GM12878 (cell line): ENCODE measurements around the gene MARCHF11. TPM values are rescaled to one million over a fixed set of nuclear protein-coding genes. Genes with fewer than 3 reads are reported as not detected.

ENCODE experiments used
- ATAC-seq: fragments of 200-7000 bp; cut with Tn5 transposase; 3 replicates; pipeline ENCODE4 v1.9.1; 2020; ENCODE audit warnings: mild to moderate bottlenecking, moderate library complexity
- BruUV-seq: library from RNA; stranded (reverse); fragments of 400-500 nt; replicated peaks from 2 replicates; lab custom pipeline; 2021; lab: Mats Ljungman, UMichigan
- CTCF ChIA-PET: fragments of 300-600 bp; sonication (Branson Sonifier 250); formaldehyde crosslinking; extraction: SDS; loops from one replicate; lab custom pipeline; 2021; ENCODE audit warnings: inconsistent platforms; lab: Yijun Ruan, JAX
- POLR2A ChIA-PET: fragments of 350-600 bp; formaldehyde crosslinking; extraction: SDS; loops from one replicate; lab custom pipeline; 2021; ENCODE audit warnings: inconsistent platforms; lab: Charles Lee
- RAD21 ChIA-PET: fragments of 300-600 bp; sonication (Branson Sonifier 250); formaldehyde crosslinking; loops from one replicate; lab custom pipeline; 2023; ENCODE audit warnings: antibody characterized with exemption; ENCODE audit not compliant: unreplicated experiment; lab: Charles Lee
- SMC1A ChIA-PET: fragments of 300-600 bp; sonication (Branson Sonifier 250); formaldehyde crosslinking; loops from one replicate; lab custom pipeline; 2023; ENCODE audit not compliant: unreplicated experiment, uncharacterized antibody; lab: Charles Lee
- DNase-seq: peaks from one replicate; pipeline ENCODE4 v3.0.0-alpha.2; 2011; ENCODE audit warnings: low read depth, low spot score
- FAIRE-seq: peaks from 3 replicates; lab custom pipeline; 2011; peaks lifted over from hg19 to GRCh38; lab: Jason Lieb, UNC
- H2AFZ ChIP-seq: 2 replicates; pipeline ENCODE4 v1.6.0; 2011; ENCODE audit warnings: low read depth, low read length, control low read depth; ENCODE audit not compliant: control insufficient read depth
- H3K27ac ChIP-seq: 2 replicates; pipeline ENCODE4 v1.5.1; 2011; ENCODE audit warnings: control low read depth; ENCODE audit not compliant: control insufficient read depth, insufficient read depth
- H3K27me3 ChIP-seq, 2 experiments: replicated peaks in 1 of 2; 2 replicates each; pipeline versions ENCODE4 v1.6.0 to v1.6.1; 2011; ENCODE audit warnings: low read length in 1 of 2; ENCODE audit not compliant: control insufficient read depth in 2 of 2, insufficient read depth in 2 of 2
- H3K36me3 ChIP-seq, 2 experiments: 2 replicates each; pipeline ENCODE4 v1.5.1; 2011; ENCODE audit warnings: low read length in 1 of 2; ENCODE audit not compliant: control insufficient read depth in 2 of 2, insufficient read depth in 2 of 2
- H3K4me1 ChIP-seq: 2 replicates; pipeline ENCODE4 v1.6.1; 2011; ENCODE audit warnings: mild to moderate bottlenecking, low read length, moderate library complexity, mixed read lengths; ENCODE audit not compliant: control insufficient read depth, insufficient read depth
- H3K4me2 ChIP-seq: 2 replicates; pipeline ENCODE4 v1.6.0; 2011; ENCODE audit warnings: control low read depth; ENCODE audit not compliant: control insufficient read depth, insufficient read depth
- H3K4me3 ChIP-seq: fragments of 200-600 bp; sonication (generic); 2 replicates; pipeline ENCODE4 v1.5.1; 2016
- H3K79me2 ChIP-seq: 2 replicates; pipeline ENCODE4 v1.6.0; 2011; ENCODE audit warnings: low read length; ENCODE audit not compliant: control insufficient read depth, insufficient read depth
- H3K9ac ChIP-seq: 2 replicates; pipeline ENCODE4 v1.8.0; 2011; ENCODE audit warnings: low read length, control low read depth, mixed read lengths; ENCODE audit not compliant: control insufficient read depth, insufficient read depth
- H3K9me3 ChIP-seq: replicated peaks from 3 replicates; pipeline ENCODE4 v1.5.1; 2011; ENCODE audit warnings: mild to moderate bottlenecking, low read length; ENCODE audit not compliant: control insufficient read depth, insufficient read depth
- H4K20me1 ChIP-seq: 2 replicates; pipeline ENCODE4 v1.6.0; 2011; ENCODE audit not compliant: control insufficient read depth, insufficient read depth
- ATF3 ChIP-seq: IDR thresholded peaks from 2 replicates; pipeline ENCODE4 v1.6.1; 2011; ENCODE audit warnings: low read depth, mild to moderate bottlenecking, low read length, moderate library complexity, borderline replicate concordance; ENCODE audit errors: extremely low read depth
- CBX3 ChIP-seq: fragments of 200-600 bp; sonication (generic); IDR thresholded peaks from 2 replicates; pipeline ENCODE4 v1.6.1; 2016; ENCODE audit warnings: low read depth, borderline replicate concordance
- CUX1 ChIP-seq: IDR thresholded peaks from 2 replicates; pipeline ENCODE4 v1.6.1; 2012; ENCODE audit warnings: improper control_type of control experiment, low read depth, low read length; ENCODE audit not compliant: insufficient replicate concordance
- E2F8 ChIP-seq: fragments of 450-650 bp; IDR thresholded peaks from 2 replicates; pipeline ENCODE4 v1.6.1; 2018; ENCODE audit warnings: mild to moderate bottlenecking, low read depth, moderate library complexity; ENCODE audit not compliant: partially characterized antibody
- ELK1 ChIP-seq: IDR thresholded peaks from 2 replicates; pipeline ENCODE4 v1.6.1; 2012; ENCODE audit warnings: low read depth, low read length, improper control_type of control experiment
- ESRRA ChIP-seq: IDR thresholded peaks from 2 replicates; pipeline ENCODE4 v1.6.1; 2012; ENCODE audit warnings: mild to moderate bottlenecking, low read length, improper control_type of control experiment
- EZH2 ChIP-seq: IDR thresholded peaks from 2 replicates; pipeline ENCODE4 v1.6.1; 2012; ENCODE audit warnings: low read depth, mild to moderate bottlenecking, control low read depth, inconsistent platforms, low read length, borderline replicate concordance; ENCODE audit not compliant: control insufficient read depth
- FOXK2 ChIP-seq: fragments of 450-650 bp; IDR thresholded peaks from 2 replicates; pipeline ENCODE4 v1.6.1; 2017; ENCODE audit warnings: mild to moderate bottlenecking, moderate library complexity
- NRF1 ChIP-seq: conservative IDR thresholded peaks from 2 replicates; pipeline ENCODE4 v1.6.1; 2011; ENCODE audit warnings: mild to moderate bottlenecking, low read depth, low read length, improper control_type of control experiment
- RCOR1 ChIP-seq: conservative IDR thresholded peaks from 2 replicates; pipeline ENCODE4 v1.6.1; 2012; ENCODE audit warnings: low read depth, low read length, improper control_type of control experiment
- STAT3 ChIP-seq: IDR thresholded peaks from 2 replicates; pipeline ENCODE4 v1.6.1; 2011; ENCODE audit warnings: low read depth, low read length, improper control_type of control experiment
- USF2 ChIP-seq: IDR thresholded peaks from 2 replicates; pipeline ENCODE4 v1.6.1; 2011; ENCODE audit warnings: low read depth, low read length, improper control_type of control experiment, borderline replicate concordance
- YY1 ChIP-seq: IDR thresholded peaks from 2 replicates; pipeline ENCODE4 v1.6.1; 2011; ENCODE audit warnings: low read depth, mild to moderate bottlenecking, low read length
- WGBS: methylation state at CpG from one replicate; pipeline ENCODE4 v1.1.6; 2016; ENCODE audit warnings: low lambda C conversion rate; ENCODE audit not compliant: insufficient replicate concordance, insufficient coverage; ENCODE audit errors: missing lambda C conversion rate; 5-methylcytosine and 5-hydroxymethylcytosine counted together
- in situ Hi-C: fragments of 300-500 bp; cut with MboI; formaldehyde crosslinking; loops from 9 replicates; pipeline ENCODE4 v1.14.3; 2018; ENCODE audit warnings: mixed read lengths
- intact Hi-C: fragments of 100-400 bp; cut with micrococcal nuclease; formaldehyde crosslinking; loops from one replicate; pipeline ENCODE4 v1.14.2; 2022; ENCODE audit not compliant: unreplicated experiment
- polyA plus RNA-seq, 11 experiments: library from polyadenylated mRNA; depleted of rRNA in 4 of 11; unstranded in 6 of 11; stranded (reverse) in 5 of 11; fragments of >200 nt; fragmentation: Nextera tagmentation in 4 of 11; fragmentation: Illumina TruSeq in 1 of 11; extraction: Ambion mirVana in 4 of 11; extraction: Trizol in 1 of 11; gene quantifications; 1 replicate in 1 of 11; 2 replicates in 10 of 11; pipeline versions ENCODE4 v1.2.1 to v1.2.3, GENCODE V29; 2011 to 2016; ENCODE audit warnings: inconsistent platforms in 2 of 11, missing spikeins in 2 of 11, low read depth in 1 of 11
- total RNA-seq, 4 experiments: library from RNA; depleted of rRNA in 3 of 4; stranded (reverse); fragments of >200 nt in 3 of 4; fragmentation: Illumina TruSeq in 1 of 4; extraction: Trizol in 1 of 4; gene quantifications; 2 replicates each; pipeline versions ENCODE4 v1.2.1 to v1.2.3, GENCODE V29; 2013 to 2021

Gene MARCHF11
- total and polyA plus RNA-seq, 10 of the 15 experiments (the other 5 are each of a cell fraction or from before 2014, with no cell fraction given) = 0.26 TPM; not detected in 9

GRCh38 chr5:16043349-16043965 is 136.1 kb downstream of the MARCHF11 start:
- ChIA-PET RAD21 (no interaction called here), POLR2A (no interaction called here), CTCF (no interaction called here), SMC1A (no interaction called here)
- Histone ChIP-seq H3K79me2 (no peaks in the 10 kb centered on the region), H3K27me3 (no peaks in the 10 kb centered on the region), H3K4me1 (no peaks in the 10 kb centered on the region), H2AFZ (no peak overlapping the region), H3K4me2 (no peak overlapping the region), H4K20me1 (no peaks in the 10 kb centered on the region), H3K36me3 (no peaks in the 10 kb centered on the region), H3K9me3 (no peaks in the 10 kb centered on the region), H3K4me3 (no peak overlapping the region), H3K27ac (no peak overlapping the region), H3K9ac (no peak overlapping the region)
- no TSS peak for BruUV-seq
- 2% methylated on average over 5 of the region's 5 CpGs for WGBS
- DNase-seq = no peak
- in situ Hi-C loops = no loop called here
- intact Hi-C loops = no loop called here
- ATAC-seq = no peak
- no peak for FAIRE-seq
- TF ChIP-seq EZH2 (no peak), CBX3 (no peak), FOXK2 (no peak), E2F8 (no peak), USF2 (no peak), CUX1 (no peak), RCOR1 (no peak), NRF1 (no peak), ESRRA (no peak), ATF3 (no peak), ELK1 (no peak), STAT3 (no peak), YY1 (no peak)
